Peyer's patch (tissue), 4 donors: ENCODE results near the gene RAB39B. TPM values are rescaled to one million over a fixed set of nuclear protein-coding genes. Genes with fewer than 3 reads are reported as not detected.
"Not testable (repeated sequence)": the region's sequence is repeated elsewhere in the genome, so short reads cannot be mapped to it uniquely, and the experiment has no call there.

Experiments used
- DNase-seq, 3 donors: peaks; one replicate each; pipeline ENCODE4 v3.0.0-alpha.2; 2017 to 2019
- H3K27ac ChIP-seq, 4 donors: fragments of 200-600 bp; sonication (generic); one replicate each; pipeline ENCODE4 v1.5.1; 2016 to 2019
- H3K27me3 ChIP-seq, 2 donors: fragments of 200-600 bp; sonication (generic); one replicate each; pipeline ENCODE4 v1.5.1; 2019
- H3K36me3 ChIP-seq, 3 donors: fragments of 200-600 bp; sonication (generic); one replicate each; pipeline ENCODE4 v1.5.1; 2016 to 2019
- H3K4me1 ChIP-seq, 4 donors: fragments of 200-600 bp; sonication (generic); one replicate each; pipeline ENCODE4 v1.5.1; 2016 to 2019
- H3K4me3 ChIP-seq, 4 donors: fragments of 200-600 bp; sonication (generic); 1 replicate in 3 of 4; 2 replicates in 1 of 4; pipeline ENCODE4 v1.5.1; 2016 to 2019; ENCODE audit warnings: mild to moderate bottlenecking in 1 of 4
- H3K9me3 ChIP-seq, 4 donors: fragments of 200-600 bp; sonication (generic); one replicate each; pipeline ENCODE4 v1.5.1; 2016 to 2019; ENCODE audit warnings: mild to moderate bottlenecking in 1 of 4
- POLR2A ChIP-seq, 2 donors: fragments of 450-650 bp; IDR thresholded peaks; one replicate each; pipeline ENCODE4 v1.5.1; 2017; ENCODE audit warnings: antibody characterized with exemption in 2 of 2, mild to moderate bottlenecking in 2 of 2, moderate library complexity in 2 of 2
- total RNA-seq, 4 donors: library from RNA; depleted of rRNA; stranded (reverse); fragments of >200 nt; gene quantifications; one replicate each; pipeline ENCODE4 v1.1.0, GENCODE V29; 2016
- TF ChIP-seq, protein P1 (sequence below), 6 experiments: fragments of 450-650 bp in 4 of 6; fragments of 200-600 bp in 2 of 6; sonication (generic) in 1 of 6; IDR thresholded peaks; one replicate each; pipeline ENCODE4 v1.5.1; 2017 to 2019; ENCODE audit warnings: antibody characterized with exemption in 6 of 6, mild to moderate bottlenecking in 3 of 6, moderate library complexity in 1 of 6

RAB39B gene
- total RNA-seq, 4 donors from 2014 or later = 0.35 to 3.3 (median 0.80) TPM; not detected in 1

- Histone ChIP-seq H3K36me3 (no peaks in the 10 kb centered on the region), H3K4me3 (no peak overlapping the region), H3K27ac (no peak overlapping the region), H3K27me3 (no peaks in the 10 kb centered on the region), H3K4me1 (no peaks in the 10 kb centered on the region), H3K9me3 (no peaks in the 10 kb centered on the region)
- TF ChIP-seq, protein P1, sequence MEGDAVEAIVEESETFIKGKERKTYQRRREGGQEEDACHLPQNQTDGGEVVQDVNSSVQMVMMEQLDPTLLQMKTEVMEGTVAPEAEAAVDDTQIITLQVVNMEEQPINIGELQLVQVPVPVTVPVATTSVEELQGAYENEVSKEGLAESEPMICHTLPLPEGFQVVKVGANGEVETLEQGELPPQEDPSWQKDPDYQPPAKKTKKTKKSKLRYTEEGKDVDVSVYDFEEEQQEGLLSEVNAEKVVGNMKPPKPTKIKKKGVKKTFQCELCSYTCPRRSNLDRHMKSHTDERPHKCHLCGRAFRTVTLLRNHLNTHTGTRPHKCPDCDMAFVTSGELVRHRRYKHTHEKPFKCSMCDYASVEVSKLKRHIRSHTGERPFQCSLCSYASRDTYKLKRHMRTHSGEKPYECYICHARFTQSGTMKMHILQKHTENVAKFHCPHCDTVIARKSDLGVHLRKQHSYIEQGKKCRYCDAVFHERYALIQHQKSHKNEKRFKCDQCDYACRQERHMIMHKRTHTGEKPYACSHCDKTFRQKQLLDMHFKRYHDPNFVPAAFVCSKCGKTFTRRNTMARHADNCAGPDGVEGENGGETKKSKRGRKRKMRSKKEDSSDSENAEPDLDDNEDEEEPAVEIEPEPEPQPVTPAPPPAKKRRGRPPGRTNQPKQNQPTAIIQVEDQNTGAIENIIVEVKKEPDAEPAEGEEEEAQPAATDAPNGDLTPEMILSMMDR (IDR thresholded peaks at IDR 0.05) = no peak
- no peak for TF ChIP-seq POLR2A (IDR thresholded peaks at IDR 0.05)
- DNase-seq = no peak
Measured at GRCh38 chrX:155246748-155247147, 17.5 kb downstream of the RAB39B start.

DNA sequence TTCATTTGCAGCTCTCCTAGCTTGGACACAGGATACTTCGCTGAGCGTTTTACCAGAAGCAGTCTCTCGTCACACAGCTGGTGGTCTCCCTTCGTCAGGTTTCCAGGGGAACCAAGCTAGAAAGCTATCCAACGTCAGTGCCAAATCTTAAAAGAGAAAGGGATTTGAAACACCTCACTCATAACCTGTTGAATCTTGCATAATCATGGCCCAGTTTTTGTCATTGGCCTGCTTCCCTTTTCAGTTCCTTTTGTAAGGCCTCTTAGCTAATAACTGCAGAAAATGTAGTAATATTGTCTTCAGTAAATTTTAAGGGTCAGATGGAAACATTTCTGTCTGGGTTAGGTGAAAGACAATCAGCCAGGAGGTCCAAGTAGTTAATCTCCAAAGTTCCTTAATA is 22.0 kb downstream of the RAB39B start:
- DNase-seq = no peak
- Histone ChIP-seq H3K9me3 (no peaks in the 10 kb centered on the region), H3K27me3 (no peaks in the 10 kb centered on the region), H3K36me3 (peaks cover 0 to 9% (median 0%) of the 10 kb centered on the region in 3 donors), H3K27ac (no peak overlapping the region), H3K4me3 (no peak overlapping the region), H3K4me1 (no peaks in the 10 kb centered on the region)
- TF ChIP-seq POLR2A (IDR thresholded peaks at IDR 0.05) = no peak
- TF ChIP-seq, protein P1 (IDR thresholded peaks at IDR 0.05) = no peak

GRCh38 chrX:155237719-155238118 is 26.6 kb downstream of the RAB39B start:
- no peak for DNase-seq
- Histone ChIP-seq H3K27ac (no peak overlapping the region), H3K36me3 (peaks cover 0 to 22% (median 0%) of the 10 kb centered on the region in 3 donors), H3K27me3 (no peaks in the 10 kb centered on the region), H3K9me3 (no peaks in the 10 kb centered on the region), H3K4me1 (no peaks in the 10 kb centered on the region), H3K4me3 (no peak overlapping the region)
- TF ChIP-seq, protein P1 (IDR thresholded peaks at IDR 0.05) = no peak
- no peak for TF ChIP-seq POLR2A (IDR thresholded peaks at IDR 0.05)

DNA sequence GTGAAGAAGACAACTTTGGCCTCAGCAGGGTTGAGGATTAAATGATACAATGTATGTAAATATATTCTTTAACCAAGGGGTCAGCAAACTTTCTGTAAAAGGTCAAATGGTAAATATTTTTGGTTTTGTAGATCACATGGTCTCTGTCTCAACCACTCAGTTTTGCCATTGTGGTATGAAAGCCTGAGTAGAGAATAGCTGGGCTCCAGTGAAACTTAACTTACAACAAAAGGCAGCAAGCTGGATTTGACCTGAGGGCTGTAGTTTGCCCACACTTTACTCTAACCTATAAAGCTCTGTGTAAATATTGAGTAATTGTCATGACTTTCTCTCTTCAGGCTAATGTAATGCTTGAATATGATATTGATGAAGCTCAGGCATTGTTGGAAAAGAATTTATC is 28.4 kb downstream of the RAB39B start:
- Histone ChIP-seq H3K4me3 (no peak overlapping the region), H3K36me3 (peaks cover 0 to 25% (median 0%) of the 10 kb centered on the region in 3 donors), H3K4me1 (no peaks in the 10 kb centered on the region), H3K27ac (no peak overlapping the region), H3K9me3 (no peaks in the 10 kb centered on the region), H3K27me3 (no peaks in the 10 kb centered on the region)
- no peak for DNase-seq
- TF ChIP-seq, protein P1 (IDR thresholded peaks at IDR 0.05) = no peak
- no peak for TF ChIP-seq POLR2A (IDR thresholded peaks at IDR 0.05)

GRCh38 chrX:155231163-155231562 is 33.1 kb downstream of the RAB39B start:
- DNase-seq = no peak
- no peak for TF ChIP-seq POLR2A (IDR thresholded peaks at IDR 0.05)
- TF ChIP-seq, protein P1 (IDR thresholded peaks at IDR 0.05) = no peak
- no peak overlapping the region for H3K27ac ChIP-seq
- H3K9me3 ChIP-seq = no peaks in the 10 kb centered on the region
- no peaks in the 10 kb centered on the region for H3K27me3 ChIP-seq
- peaks cover 0 to 14% (median 0%) of the 10 kb centered on the region in 3 donors for H3K36me3 ChIP-seq
- H3K4me1 ChIP-seq = no peaks in the 10 kb centered on the region
- no peak overlapping the region for H3K4me3 ChIP-seq

- Histone ChIP-seq H3K4me3 (no peak overlapping the region), H3K9me3 (no peaks in the 10 kb centered on the region), H3K4me1 (no peaks in the 10 kb centered on the region), H3K27ac (no peak overlapping the region), H3K27me3 (no peaks in the 10 kb centered on the region), H3K36me3 (peaks cover 0 to 14% (median 0%) of the 10 kb centered on the region in 3 donors)
- no peak for DNase-seq
- TF ChIP-seq, protein P1 (IDR thresholded peaks at IDR 0.05) = no peak
- no peak for TF ChIP-seq POLR2A (IDR thresholded peaks at IDR 0.05)
Measured at GRCh38 chrX:155225774-155226173, 38.5 kb downstream of the RAB39B start.

DNA sequence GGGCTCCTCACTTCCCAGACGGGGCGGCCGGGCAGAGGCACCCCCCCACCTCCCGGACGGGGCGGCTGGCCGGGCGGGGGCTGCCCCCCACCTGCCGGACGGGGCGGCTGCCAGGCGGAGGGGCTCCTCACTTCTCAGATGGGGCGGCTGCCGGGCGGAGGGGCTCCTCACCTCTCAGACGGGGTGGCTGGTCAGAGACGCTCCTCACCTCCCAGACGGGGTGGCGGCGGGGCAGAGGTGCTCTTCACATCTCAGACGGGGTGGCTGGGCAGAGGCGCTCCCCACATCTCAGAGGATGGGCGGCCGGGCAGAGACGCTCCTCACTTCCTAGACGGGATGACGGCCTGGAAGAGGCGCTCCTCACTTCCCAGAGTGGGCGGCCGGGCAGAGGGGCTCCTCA is 40.5 kb downstream of the RAB39B start:
- not testable (repeated sequence) for H3K4me1 ChIP-seq, H3K9me3 ChIP-seq, H3K4me3 ChIP-seq, H3K27ac ChIP-seq, DNase-seq, H3K27me3 ChIP-seq
- peaks cover 0 to 16% (median 0%) of the 10 kb centered on the region in 3 donors for H3K36me3 ChIP-seq
